ENCODE results near the gene PAFAH2.

The PAFAH2 gene

GRCh38 chr1:25997828-25998761 lies at the start of gene PAFAH2:
PAFAH2 (minus strand) TSS chr1:25998063; CDS start chr1:25990816, 7,247 bp downstream.
- peak; percentile 100 for DNase-seq

GRCh38 chr1:26047278-26047874 lies 49.5 kb upstream of the PAFAH2 start:
- no peak for DNase-seq

- no peak for DNase-seq
Measured at GRCh38 chr1:26046246-26047095, 48.6 kb upstream of the PAFAH2 start.

- DNase-seq = no peak
Measured at GRCh38 chr1:26045722-26046245, 47.9 kb upstream of the PAFAH2 start, which contains the start of gene SLC30A2. SLC30A2 (minus strand) TSS chr1:26046118; CDS start chr1:26045896, 222 bp downstream.

GRCh38 chr1:26044971-26045721 lies 47.3 kb upstream of the PAFAH2 start:
- DNase-seq = no peak

GRCh38 chr1:26044414-26044813 lies 46.6 kb upstream of the PAFAH2 start:
- no peak for DNase-seq

- no peak for DNase-seq
Measured at GRCh38 chr1:26043765-26044164, 45.9 kb upstream of the PAFAH2 start.

GRCh38 chr1:26041978-26042377 lies 44.1 kb upstream of the PAFAH2 start:
- DNase-seq = no peak

- DNase-seq = no peak
Measured at GRCh38 chr1:26041401-26041800, 43.5 kb upstream of the PAFAH2 start.

GRCh38 chr1:26038904-26039303 lies 41.0 kb upstream of the PAFAH2 start:
- DNase-seq = no peak

- no peak for DNase-seq
Measured at GRCh38 chr1:26038477-26038876, 40.6 kb upstream of the PAFAH2 start.

GRCh38 chr1:26037904-26038303 lies 40.0 kb upstream of the PAFAH2 start:
- DNase-seq = no peak

GRCh38 chr1:26036756-26037281 lies 39.0 kb upstream of the PAFAH2 start:
- DNase-seq = no peak

GRCh38 chr1:26035959-26036755 lies 38.3 kb upstream of the PAFAH2 start:
- DNase-seq = peak; percentile 72

- DNase-seq = peak; percentile 93
Measured at GRCh38 chr1:26035203-26035958, 37.5 kb upstream of the PAFAH2 start.

- DNase-seq = no peak
Measured at GRCh38 chr1:26034504-26035202, 36.8 kb upstream of the PAFAH2 start.

GRCh38 chr1:26032656-26033357 lies 34.9 kb upstream of the PAFAH2 start:
- no peak for DNase-seq

- no peak for DNase-seq
Measured at GRCh38 chr1:26031611-26032220, 33.9 kb upstream of the PAFAH2 start.

Measured in NCI-H1092 treated with DMSO at 0.1 percent for 48 hours (cell line).